Stimulated activated CD4-positive, alpha-beta T cell treated with anti-CD3 and anti-CD28 coated beads, TNF-alpha, amount 100 ng/mL, for 1 hour (primary cell): ENCODE measurements around the gene EDDM3A.

Experiments
- DNase-seq, 3 donors: peaks; one replicate each; pipeline ENCODE4 v3.0.0-alpha.2; 2020; ENCODE audit warnings: low read depth in 3 of 3, low spot score in 1 of 3

The EDDM3A gene

DNA sequence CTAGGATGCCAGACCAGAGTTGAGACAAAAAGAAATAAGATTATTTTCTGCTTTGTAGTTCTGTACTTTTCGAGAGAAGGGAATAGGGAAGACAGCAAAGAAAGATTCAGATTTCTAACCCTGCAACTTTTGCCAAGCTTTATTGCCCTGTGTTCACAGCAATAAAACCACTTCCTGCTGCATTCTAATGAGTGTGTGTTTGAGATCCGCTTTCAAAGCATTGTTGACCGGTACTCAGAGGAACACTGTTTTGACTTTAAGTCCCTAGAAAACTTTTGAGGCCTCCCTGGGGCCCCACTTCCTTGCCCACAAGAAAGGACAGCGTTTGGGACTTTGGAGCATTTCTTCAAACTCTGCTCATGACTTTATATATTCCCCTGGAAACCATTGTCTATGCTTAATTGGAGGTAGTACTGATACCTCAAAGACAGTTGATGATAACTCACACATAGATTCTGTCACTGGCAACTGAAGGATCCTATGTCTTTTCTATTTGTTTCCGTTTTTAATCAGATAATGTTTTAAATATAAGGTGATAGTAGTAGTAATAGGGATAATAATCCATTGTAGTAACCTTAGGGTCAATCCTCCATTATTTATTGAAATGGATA lies 36.7 kb downstream of the EDDM3A start:
- DNase-seq = no peak

DNA sequence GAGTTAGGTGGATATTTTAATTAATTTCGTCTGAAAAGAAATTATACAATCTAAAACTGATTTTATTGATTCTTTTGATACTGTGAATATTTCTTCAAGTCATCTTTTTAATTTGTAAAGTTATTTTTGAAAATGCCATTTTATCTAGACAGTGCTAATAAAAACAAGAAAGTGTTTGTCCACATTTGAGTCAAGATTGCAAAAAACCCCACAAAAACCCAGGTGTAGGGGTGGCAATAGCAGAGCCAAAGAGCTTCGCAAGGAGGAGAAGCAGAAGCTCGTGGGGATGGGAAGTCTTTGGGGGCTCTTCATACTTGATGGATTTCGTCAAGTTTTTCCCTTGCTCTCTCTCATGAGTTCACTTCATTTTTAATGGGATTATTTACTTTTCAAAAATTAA lies 41.3 kb downstream of the EDDM3A start:
- no peak for DNase-seq

DNA sequence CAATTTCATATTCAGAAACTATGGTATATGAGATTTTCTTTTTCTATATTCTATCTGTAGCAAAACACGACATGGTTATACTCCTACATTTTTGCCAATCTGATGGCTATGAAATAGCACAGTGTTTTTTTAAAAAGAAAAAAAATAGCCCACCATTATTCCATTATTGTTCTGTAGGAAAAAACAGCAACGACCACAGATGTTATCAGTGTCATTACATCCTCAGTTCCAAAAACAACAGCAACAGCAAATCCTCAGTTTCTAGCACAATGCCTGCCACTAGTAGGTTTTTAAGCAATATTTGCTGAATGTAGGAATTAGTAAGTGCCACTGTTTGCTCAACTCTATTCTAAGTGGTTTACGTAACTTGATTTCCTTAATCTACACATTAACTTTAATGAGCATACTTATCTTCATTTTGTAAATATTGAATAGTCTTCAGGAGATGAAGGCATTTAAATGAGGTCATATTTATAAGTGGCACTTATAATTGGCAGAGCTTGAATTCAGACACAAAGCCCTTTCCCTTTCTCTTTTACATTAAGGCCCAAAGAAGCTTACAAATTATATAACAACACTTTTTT lies 43.6 kb downstream of the EDDM3A start:
- no peak for DNase-seq

DNA sequence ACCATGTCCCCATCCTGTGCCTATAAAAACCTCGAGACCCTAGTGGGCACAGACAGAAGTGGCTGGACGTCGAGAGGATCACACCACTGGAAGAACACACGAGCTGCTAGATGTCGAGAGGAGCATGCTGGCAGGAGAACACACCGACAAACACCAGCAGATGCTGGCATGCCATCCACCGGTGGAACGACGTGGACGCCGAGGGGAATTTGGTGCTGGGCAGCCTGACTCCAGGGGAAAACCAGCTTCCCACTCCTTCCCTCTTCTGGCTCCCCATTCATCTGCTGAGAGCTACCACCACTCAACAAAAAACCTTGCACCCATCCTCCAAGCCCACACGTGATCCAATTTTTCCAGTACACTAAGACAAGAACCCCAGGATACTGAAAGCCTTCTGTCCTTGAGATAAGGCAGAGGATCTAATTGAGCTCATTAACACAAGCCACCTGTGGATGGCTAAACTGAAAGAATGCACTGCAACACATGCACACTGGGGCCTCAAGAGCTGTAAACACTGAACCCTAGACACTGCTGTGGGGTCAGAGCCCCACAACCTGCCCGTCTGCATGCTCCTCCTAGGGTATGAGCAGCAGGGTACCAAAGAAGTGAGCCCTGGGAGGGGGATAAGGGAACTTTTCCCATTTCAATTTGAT lies 44.9 kb downstream of the EDDM3A start:
- DNase-seq = no peak

DNA sequence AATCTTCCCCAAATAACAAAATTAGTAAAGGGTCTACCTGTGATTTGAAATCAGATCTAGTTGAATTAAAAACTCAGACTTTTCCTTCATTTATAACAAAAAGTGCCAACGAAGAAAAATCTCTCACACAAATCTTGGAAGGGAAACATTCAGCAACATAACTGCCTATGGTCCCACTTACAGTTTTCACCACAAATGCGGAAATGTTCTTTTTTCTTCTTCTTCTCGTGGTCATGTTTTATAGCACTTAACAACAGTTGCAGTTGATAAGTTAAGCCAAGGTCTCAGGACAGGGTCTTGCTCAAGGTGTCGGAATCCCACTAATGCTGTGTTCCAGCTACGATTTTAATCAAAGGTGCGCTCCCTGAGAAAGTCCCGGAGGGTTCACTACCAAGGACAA lies 45.5 kb downstream of the EDDM3A start:
- no peak for DNase-seq

DNA sequence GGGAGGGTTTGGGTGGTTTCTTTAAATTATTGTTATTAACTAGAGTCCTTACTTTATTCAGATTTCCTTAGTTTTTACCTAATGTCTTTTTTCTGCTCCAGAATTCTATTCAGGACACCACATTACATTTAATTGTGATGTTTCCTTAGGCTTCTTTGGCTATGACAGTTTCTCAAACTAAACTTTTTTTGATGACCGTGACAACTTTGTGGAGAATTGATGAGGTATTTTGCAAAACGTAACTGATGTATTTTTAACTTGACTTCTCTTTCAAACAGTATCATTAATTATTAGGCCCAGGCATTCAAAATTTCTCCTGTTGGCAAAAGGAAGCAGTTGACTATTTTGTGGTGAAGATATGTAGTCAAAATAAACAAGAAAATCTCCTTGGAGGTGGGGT lies 45.9 kb downstream of the EDDM3A start:
- no peak for DNase-seq

DNA sequence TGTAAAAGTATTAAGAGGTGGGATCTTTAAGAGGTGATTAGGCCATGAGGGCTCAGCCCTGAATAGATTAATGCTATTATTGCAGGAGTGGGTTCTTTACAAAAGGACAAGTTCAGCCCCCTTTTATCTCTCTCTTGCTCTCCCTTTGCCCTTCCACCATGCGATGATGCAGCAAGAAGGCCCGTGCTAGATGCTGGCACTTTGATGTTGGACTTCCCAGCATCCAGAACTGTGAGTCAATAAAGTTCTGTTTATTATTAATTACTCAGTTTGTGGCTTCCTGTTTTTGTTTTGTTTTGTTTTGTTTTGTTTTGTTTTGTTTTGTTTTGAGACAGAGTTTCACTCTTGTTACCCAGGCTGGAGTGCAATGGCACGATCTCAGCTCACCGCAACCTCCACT lies 46.9 kb downstream of the EDDM3A start:
- DNase-seq = no peak

DNA sequence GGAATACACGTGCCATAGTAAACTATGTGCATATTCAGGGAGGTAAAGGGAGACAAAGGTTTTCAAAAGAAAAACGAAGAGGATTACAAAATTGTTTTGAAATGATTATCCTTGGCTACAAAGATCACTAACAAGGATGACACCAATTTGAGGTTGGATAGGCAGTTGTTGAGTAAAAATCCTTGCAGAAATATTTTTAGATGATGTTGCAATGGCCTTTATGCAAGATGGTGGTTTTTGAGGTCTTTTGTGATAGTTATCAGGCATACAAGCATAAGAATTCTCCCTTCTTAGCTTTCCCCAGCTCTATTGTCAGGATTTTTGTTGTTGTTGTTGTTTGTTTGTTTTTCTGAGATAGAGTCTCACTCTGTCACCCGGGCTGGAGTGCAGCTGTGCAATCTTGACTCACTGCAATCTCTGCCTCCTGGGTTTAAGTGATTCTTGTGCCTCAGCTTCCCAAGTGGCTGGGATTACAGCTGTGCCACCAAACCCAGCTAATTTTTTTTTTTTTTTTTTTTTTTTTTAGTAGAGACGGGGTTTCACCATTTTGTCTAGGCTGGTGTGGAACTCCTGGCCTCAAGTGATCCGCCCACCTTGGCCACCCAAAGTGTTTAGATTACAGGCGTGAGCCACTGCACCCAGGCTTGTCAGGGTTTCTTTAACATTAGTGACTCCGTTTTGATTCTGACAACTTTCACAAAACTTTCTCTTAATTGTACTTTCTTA lies 49.1 kb downstream of the EDDM3A start:
- DNase-seq = no peak

DNA sequence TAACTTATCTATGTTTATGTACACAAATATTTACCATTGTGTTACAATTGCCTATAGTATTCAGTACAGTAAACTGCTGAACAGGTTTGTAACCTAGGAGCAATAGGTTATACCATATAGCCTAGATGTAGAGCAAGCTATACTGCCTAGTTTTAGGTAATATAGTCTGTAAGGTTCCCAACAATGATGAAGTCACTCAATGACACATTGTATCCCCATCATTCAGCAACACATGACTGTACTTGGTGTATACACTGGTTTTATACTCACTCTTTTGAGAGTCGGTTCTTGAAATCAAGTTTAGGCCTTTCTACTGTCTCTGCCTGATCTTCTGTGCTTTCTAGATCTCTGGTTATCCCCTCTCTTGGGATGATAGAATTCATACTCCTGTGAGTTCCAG lies 51.5 kb downstream of the EDDM3A start:
- no peak for DNase-seq
